GM18517 (cell line): ENCODE measurements around the gene DNAL1.
"Not testable (repeated sequence)": the region's sequence is repeated elsewhere in the genome, so short reads cannot be mapped to it uniquely, and the experiment has no call there.

ENCODE experiments used
- ATAC-seq: cut with Tn5 transposase; IDR thresholded peaks from one replicate; pipeline ENCODE4 v1.9.1; 2021; ENCODE audit warnings: mild to moderate bottlenecking, moderate library complexity; ENCODE audit not compliant: unreplicated experiment

The DNAL1 gene

GRCh38 chr14:73696466-73697400 lies 51.9 kb downstream of the DNAL1 start:
- peak; percentile 70 for ATAC-seq

GRCh38 chr14:73700325-73700724 lies 55.5 kb downstream of the DNAL1 start:
- no peak for ATAC-seq

DNA sequence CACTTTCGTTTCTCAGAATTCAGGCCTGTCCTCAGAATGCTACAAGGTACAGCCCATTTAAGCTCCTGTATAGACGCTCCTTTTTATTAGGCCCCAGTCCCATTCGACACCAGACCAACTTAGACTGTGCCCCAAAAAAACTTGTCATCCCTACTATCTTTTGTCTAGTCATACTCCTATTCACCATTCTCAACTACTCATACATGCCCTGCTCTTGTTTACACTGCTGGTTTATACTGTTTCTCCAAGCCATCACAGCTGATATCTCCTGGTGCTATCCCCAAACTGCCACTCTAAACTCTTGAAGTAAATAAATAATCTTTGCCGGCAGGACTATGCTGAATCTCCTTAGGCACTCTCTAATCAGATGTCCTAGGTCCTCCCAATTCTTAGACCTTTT lies 63.3 kb downstream of the DNAL1 start:
- ATAC-seq: not testable (repeated sequence)

DNA sequence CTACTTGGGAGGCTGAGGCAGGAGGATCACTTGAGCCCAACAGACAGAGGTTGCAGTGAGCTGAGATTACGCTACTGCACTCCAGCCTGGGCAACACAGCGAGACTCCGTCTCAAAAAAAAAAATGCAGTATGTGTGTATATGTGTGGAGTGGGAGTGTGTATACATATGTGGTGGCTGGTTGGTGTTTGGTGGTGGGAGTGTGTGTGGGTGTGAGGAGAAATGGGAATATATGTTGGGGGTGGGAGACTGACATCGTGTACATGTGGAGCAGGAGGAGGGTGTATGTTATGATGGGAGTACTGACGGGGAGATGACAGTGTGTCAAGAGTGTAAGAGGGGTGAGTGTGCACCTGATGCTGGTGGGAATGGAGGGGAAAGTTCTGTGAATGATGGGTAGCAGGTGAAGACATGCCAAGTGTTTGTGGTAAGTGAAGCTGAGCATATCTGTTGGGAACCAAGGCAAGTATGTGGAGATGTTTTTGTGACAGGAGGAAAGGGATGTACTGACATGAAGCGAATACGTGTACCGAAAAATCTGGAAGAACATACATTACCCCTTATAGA lies 65.2 kb downstream of the DNAL1 start:
- no peak for ATAC-seq

GRCh38 chr14:73710737-73711136 lies 66.0 kb downstream of the DNAL1 start:
- no peak for ATAC-seq

DNA sequence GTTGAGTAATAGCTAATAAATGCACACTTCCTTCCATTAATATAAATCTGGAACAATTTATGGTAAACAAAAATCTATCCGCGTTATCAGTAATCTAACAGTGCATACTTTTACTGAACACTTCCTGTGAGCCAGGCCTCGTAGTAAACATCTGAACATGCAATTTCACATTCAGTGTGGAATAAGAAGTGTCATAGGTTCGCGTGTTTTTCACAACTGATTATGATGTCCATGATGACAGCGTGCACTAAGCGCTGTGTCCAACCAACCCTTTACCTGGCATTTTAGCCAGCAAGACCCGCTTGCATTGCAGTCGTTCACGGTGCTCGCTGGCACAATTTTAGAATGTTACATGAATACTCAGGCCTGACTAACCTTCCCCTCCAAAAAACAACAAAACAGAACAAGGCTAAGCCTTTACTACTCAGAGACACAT lies 67.3 kb downstream of the DNAL1 start:
- no peak for ATAC-seq

- no peak for ATAC-seq
Measured at GRCh38 chr14:73712540-73713180, 67.9 kb downstream of the DNAL1 start.

- ATAC-seq: no peak
Measured at GRCh38 chr14:73713206-73713802, 68.5 kb downstream of the DNAL1 start.

DNA sequence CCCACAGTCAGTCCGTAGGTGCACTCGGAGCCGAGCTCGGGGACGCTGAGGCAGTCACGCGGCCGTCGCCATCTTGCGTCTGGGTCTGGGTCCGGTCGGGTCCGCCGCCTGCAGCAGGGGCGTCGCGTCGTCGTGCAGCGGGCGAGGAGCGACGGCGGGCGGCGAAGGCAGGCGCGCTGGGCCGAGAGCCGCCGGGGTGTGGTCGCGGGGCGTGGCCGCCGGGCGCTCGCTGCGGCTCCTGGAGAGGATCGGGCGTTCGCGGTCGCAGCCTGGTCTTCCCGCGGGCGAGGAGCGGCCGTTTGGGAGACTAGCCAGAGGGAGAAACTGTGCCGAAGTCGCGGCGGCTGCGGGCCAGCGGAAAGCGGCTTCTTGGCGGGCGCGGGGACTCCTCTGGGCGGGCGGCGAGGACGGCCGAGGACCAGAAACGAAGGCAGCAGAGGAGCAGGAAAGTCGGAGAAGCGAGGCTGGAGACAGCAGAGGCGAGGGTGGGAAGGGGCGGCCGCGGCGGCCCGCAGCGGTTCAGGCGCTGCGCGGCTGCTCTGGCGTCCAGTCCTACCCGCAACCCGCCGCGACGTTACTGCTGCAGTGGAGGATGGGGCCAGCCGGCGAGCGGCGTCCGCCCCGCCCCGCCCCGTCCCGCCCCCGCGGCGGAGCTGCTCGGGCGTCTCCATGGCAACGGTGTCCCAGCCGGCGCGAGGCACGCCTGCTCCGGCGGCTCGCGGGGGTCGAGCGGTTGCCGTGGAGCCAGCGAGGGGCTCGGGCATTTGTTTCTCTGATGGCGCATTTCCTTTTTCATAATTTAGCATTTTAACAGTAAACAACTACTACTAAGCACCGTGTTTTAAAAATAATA lies 69.2 kb downstream of the DNAL1 start, which contains the start of gene PNMA1:
Gene PNMA1 (minus strand): TSS at position 582 of the 853 bp plus-strand sequence. CDS start 745 bp downstream, outside the sequence.
- ATAC-seq: peak; percentile 53

- ATAC-seq: peak; percentile 6
Measured at GRCh38 chr14:73714656-73715081, 69.9 kb downstream of the DNAL1 start.

- no peak for ATAC-seq
Measured at GRCh38 chr14:73715707-73716106, 70.9 kb downstream of the DNAL1 start.

DNA sequence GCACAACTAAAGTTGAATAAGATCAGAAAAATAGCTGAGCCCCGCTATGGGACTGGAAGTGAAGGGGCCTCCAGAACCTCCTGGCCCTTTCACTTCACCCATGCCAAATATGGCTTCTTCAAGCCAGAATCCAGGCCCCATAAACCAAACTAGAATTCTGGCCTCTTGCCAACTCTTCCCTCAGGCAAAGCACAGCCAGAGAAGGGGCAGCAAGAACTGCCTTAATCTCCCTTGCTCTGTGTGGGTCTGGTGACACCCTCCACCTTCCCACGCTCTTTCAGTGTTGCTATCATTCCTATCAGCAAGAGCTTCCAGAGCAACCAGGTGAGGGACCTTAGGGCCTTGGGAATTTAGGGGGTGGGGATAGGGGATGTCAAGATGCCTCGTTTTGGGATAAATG lies 72.5 kb downstream of the DNAL1 start:
- ATAC-seq: no peak

GRCh38 chr14:73717711-73718417 lies 73.1 kb downstream of the DNAL1 start:
- ATAC-seq: no peak

GRCh38 chr14:73718418-73719251 lies 73.8 kb downstream of the DNAL1 start:
- no peak for ATAC-seq

DNA sequence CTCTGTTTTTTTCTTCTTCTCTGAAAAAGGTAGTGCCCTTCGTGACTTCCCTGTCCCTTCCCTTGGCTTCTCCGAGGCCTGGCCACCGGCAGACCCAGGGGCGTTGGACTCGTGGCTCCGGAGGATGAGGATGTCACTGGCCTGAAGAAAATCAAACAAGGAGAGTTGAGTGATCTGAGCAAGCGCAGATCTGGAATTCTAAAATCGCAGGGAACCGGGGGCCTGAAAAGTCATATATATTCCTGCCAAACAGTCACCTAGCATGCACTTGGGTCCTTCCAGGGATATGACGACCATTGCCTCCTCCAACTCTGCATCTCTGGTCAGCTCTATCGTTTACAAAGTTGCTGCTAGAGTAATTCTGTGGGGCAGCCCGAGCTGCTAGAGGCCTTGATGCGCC lies 74.6 kb downstream of the DNAL1 start:
- no peak for ATAC-seq

DNA sequence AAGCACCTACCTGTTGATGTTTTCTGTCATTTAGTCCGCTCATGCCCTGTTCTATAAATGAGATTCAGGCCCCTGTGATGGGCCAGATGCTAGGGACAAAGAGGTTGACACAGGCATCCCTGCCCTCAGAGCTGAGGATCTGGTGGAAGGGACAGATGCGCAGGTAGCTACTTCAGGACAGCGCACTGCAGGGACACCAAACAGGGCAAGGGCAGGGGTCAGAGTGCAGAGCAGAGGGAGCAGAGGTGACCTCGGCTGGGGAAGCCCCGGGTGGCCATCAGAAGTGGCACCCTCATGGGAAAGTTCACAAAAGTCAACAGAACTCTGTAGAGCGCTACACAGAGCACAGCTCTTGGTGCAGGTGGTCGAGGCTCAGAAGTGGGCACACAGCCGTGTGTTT lies 75.0 kb downstream of the DNAL1 start:
- ATAC-seq: no peak

- no peak for ATAC-seq
Measured at GRCh38 chr14:73720636-73721035, 75.8 kb downstream of the DNAL1 start.

DNA sequence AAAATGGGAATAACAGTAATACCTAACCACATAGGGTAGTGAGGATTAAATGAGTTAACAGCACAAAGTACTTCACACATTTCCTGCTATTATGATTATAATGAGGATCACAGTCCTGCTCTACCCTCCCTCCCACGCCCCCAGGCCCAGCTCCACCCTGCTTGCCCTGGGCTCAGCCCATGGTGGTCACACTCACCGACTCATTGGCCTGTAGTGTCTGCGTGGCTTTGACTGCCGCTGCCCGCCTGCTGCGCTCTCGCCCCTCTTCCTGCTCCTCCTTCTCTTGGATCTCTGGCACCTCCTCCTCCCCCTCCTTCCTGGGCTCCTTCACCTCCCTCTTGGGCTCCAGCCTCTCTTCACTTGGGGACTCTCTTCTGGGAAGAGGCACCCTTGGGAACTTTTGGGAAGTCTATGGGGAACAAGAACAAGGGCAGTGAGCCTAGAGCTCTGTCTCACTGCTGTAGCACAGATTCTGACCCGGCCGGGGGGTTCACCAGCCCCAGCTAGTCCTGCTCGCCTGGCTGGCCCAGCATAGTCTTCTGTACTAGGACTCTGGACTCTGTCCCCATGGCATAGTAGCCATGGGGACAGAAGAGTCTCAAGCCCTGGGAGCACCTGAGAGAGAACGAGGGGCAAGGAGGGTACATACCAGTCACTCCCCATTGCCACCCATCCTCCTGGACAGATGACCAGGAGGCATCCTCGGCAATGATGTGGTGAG lies 76.5 kb downstream of the DNAL1 start:
- ATAC-seq: no peak
